Testis (tissue), 2 donors: ENCODE results near the gene SRR.

Experiments used
- CTCF ChIP-seq, 3 experiments: fragments of 450-650 bp in 2 of 3; fragments of 200-600 bp in 1 of 3; sonication (generic) in 1 of 3; IDR thresholded peaks; one replicate each; pipeline ENCODE4 v1.5.1; 2016 to 2019; ENCODE audit warnings: antibody characterized with exemption in 3 of 3, mild to moderate bottlenecking in 2 of 3, moderate library complexity in 1 of 3
- POLR2A ChIP-seq: fragments of 450-650 bp; IDR thresholded peaks from one replicate; pipeline ENCODE4 v1.6.1; 2017; ENCODE audit warnings: antibody characterized with exemption, mild to moderate bottlenecking, moderate library complexity

- TF ChIP-seq POLR2A = no peak
- TF ChIP-seq CTCF (IDR thresholded peaks at IDR 0.05) = no peak
These were observed 40.3 kb upstream of the SRR start for GRCh38 chr17:2263183-2264066.
